Adrenal gland (tissue), 12 donors: ENCODE measurements around the gene POLD3. TPM values are rescaled to one million over a fixed set of nuclear protein-coding genes. Genes with fewer than 3 reads are reported as not detected.

ENCODE experiments used
- DNase-seq, 7 donors: peaks; one replicate each; pipeline ENCODE4 v3.0.0-alpha.2; 2019 to 2020
- H3K27ac ChIP-seq, 5 donors: fragments of 200-600 bp; sonication (generic) in 4 of 5; 1 replicate in 3 of 5; 2 replicates in 2 of 5; pipeline versions ENCODE4 v1.5.1 to v1.8.0; 2016 to 2020; ENCODE audit warnings: mild to moderate bottlenecking in 1 of 5
- H3K27me3 ChIP-seq: fragments of 200-600 bp; 2 replicates; pipeline ENCODE4 v1.8.0; 2021
- H3K36me3 ChIP-seq, 2 donors: fragments of 200-600 bp; replicated peaks in 1 of 2; 1 replicate in 1 of 2; 2 replicates in 1 of 2; pipeline versions ENCODE4 v1.5.1 to v1.8.0; 2018 to 2022
- H3K4me1 ChIP-seq, 2 donors: fragments of 200-600 bp; replicated peaks in 1 of 2; 1 replicate in 1 of 2; 2 replicates in 1 of 2; pipeline versions ENCODE4 v1.5.1 to v1.8.0; 2018 to 2021
- H3K4me3 ChIP-seq, 4 donors: fragments of 200-600 bp; sonication (generic) in 3 of 4; one replicate each; pipeline ENCODE4 v1.5.1; 2016 to 2018
- H3K9me3 ChIP-seq, 3 donors: fragments of 200-600 bp; sonication (generic) in 1 of 3; replicated peaks in 1 of 3; 1 replicate in 2 of 3; 2 replicates in 1 of 3; pipeline versions ENCODE4 v1.5.1 to v1.8.0; 2016 to 2021
- POLR2A ChIP-seq, 2 donors: fragments of 450-650 bp; IDR thresholded peaks; one replicate each; pipeline ENCODE4 v1.6.1; 2017; ENCODE audit warnings: antibody characterized with exemption in 2 of 2, mild to moderate bottlenecking in 2 of 2, moderate library complexity in 1 of 2
- WGBS, 4 donors: extraction: QIAGEN DNeasy Blood & Tissue Kit in 2 of 4; methylation state at CpG; one replicate each; pipeline versions ENCODE4 v1.1.5 to v1.1.7; 2013 to 2017; 5-methylcytosine and 5-hydroxymethylcytosine counted together
- intact Hi-C, 2 donors: fragments of 100-400 bp; cut with DNase I; formaldehyde crosslinking; loops; one replicate each; pipeline versions ENCODE4 v1.14.1 to v1.15.0; 2022 to 2023
- polyA plus RNA-seq, 3 donors: library from polyadenylated mRNA; stranded (reverse); fragments of 200-250 nt in 2 of 3; fragments of 350-450 nt in 1 of 3; fragmentation: Illumina TruSeq in 1 of 3; extraction: RNeasy Lipid Tissue Mini Kit (QIAGEN cat#74804) in 1 of 3; gene quantifications; one replicate each; pipeline ENCODE4 v1.2.3, GENCODE V29; 2013 to 2014
- total RNA-seq, 9 donors: library from RNA; depleted of rRNA in 4 of 9; stranded (reverse); fragments of >200 nt in 4 of 9; fragments of 120-200 nt in 1 of 9; fragmentation: NEBNext Ultra II Directional in 1 of 9; extraction: Animal tissue kit (Norgen Biotek cat#: 25700) in 1 of 9; gene quantifications; one replicate each; pipeline versions ENCODE4 v1.1.0 to v1.2.4, GENCODE V29; 2013 to 2023
- TF ChIP-seq, protein P1 (sequence below), 6 experiments: fragments of 450-650 bp in 4 of 6; fragments of 200-600 bp in 2 of 6; sonication (generic) in 1 of 6; IDR thresholded peaks; 1 replicate in 5 of 6; 2 replicates in 1 of 6; pipeline versions ENCODE4 v1.5.1 to v1.8.0; 2016 to 2021; ENCODE audit warnings: antibody characterized with exemption in 6 of 6, mild to moderate bottlenecking in 2 of 6, moderate library complexity in 1 of 6
- donor health status: healthy with polysubstance abuse.
- donor health status: Bipolar disorder and iron deficiency.
- donor health status: DM: yes; HTN: yes; CAD: no.
- donor health status: DM: no; HTN: no; CAD: no.
- donor health status: DM: no; HTN: no; CAD: no.
- donor health status: DM: yes; HTN: yes; CAD: no.

The POLD3 gene
- total and polyA plus RNA-seq, 12 donors = 3.5 to 14.5 (median 9.7) TPM

DNA sequence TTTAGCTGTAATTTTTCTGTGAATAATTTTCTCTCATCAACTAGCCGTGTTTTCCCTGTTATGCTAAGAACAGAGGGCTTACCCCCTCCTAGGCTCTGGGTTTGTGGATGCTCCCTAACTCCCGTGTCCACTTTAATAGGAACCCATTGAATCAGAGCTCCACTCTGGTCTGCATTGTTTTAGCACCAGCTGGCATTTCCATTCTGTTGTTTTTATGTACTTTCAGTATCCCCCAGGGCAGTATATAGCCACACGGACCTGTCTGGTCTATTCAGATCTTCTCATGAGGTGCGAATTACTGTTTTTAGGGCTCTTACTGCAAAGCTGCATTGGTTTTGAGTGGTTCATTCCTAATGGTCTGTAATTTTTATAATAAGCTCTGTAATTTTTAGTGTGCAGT, 16.0 kb downstream of the POLD3 start:
- TF ChIP-seq, protein P1, sequence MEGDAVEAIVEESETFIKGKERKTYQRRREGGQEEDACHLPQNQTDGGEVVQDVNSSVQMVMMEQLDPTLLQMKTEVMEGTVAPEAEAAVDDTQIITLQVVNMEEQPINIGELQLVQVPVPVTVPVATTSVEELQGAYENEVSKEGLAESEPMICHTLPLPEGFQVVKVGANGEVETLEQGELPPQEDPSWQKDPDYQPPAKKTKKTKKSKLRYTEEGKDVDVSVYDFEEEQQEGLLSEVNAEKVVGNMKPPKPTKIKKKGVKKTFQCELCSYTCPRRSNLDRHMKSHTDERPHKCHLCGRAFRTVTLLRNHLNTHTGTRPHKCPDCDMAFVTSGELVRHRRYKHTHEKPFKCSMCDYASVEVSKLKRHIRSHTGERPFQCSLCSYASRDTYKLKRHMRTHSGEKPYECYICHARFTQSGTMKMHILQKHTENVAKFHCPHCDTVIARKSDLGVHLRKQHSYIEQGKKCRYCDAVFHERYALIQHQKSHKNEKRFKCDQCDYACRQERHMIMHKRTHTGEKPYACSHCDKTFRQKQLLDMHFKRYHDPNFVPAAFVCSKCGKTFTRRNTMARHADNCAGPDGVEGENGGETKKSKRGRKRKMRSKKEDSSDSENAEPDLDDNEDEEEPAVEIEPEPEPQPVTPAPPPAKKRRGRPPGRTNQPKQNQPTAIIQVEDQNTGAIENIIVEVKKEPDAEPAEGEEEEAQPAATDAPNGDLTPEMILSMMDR (IDR thresholded peaks at IDR 0.05) = no peak
- TF ChIP-seq POLR2A (IDR thresholded peaks at IDR 0.05) = no peak
- no peak for DNase-seq
- peaks cover 0 to 12% of the 10 kb centered on the region in 2 donors for H3K36me3 ChIP-seq
- intact Hi-C loops = no loop called here
- H3K4me1 ChIP-seq = no peaks in the 10 kb centered on the region
- H3K9me3 ChIP-seq = no peaks in the 10 kb centered on the region
- no peaks in the 10 kb centered on the region for H3K27me3 ChIP-seq
- no peak overlapping the region for H3K4me3 ChIP-seq
- no peak overlapping the region for H3K27ac ChIP-seq
- WGBS, 4 donors = 90 to 95% (median 91%) methylated on average over 4 of the region's 4 CpGs

DNA sequence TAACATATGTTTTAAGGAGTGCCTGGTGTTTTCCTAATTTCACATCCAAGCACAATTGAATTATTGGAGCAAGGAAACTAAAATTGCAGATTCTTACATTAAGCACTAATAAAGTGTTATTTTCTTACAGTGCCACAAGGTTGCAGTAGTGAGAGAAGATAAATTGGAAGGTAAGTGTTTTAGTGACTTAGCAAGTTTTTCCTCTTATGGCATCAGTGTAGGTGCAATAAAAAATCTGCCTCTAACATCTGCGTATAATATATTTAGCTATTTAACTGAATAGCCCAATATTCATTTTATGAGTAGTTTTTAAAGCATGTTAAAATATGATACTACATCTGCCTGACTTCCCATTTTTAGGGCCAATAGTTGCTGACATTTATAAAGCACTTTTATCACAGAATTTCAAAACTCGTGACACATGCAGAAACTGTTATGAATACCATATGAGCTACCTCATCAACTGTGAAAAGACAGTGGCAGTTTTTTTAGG, 19.0 kb downstream of the POLD3 start:
- H3K36me3 ChIP-seq = peaks cover 0 to 14% of the 10 kb centered on the region in 2 donors
- peak overlapping the region in 2 of 5 donors; percentile 20 to 35 for H3K27ac ChIP-seq
- H3K9me3 ChIP-seq = no peaks in the 10 kb centered on the region
- no peak overlapping the region for H3K4me3 ChIP-seq
- TF ChIP-seq, protein P1 (IDR thresholded peaks at IDR 0.05) = peak in 5 of 6 experiments; percentile 40 to 57 (median 50)
- no peak for TF ChIP-seq POLR2A (IDR thresholded peaks at IDR 0.05)
- DNase-seq = no peak
- intact Hi-C loops = loop anchor here in 1 of 2 donors (10.0 kb wide), 1 partner anchor 123 kb away; the partner anchor contains the start of gene CHRDL2
- H3K4me1 ChIP-seq = peaks cover 0 to 6% of the 10 kb centered on the region in 2 donors
- no peaks in the 10 kb centered on the region for H3K27me3 ChIP-seq
- WGBS, 4 donors = 56 to 70% (median 62%) methylated on average over 2 of the region's 2 CpGs

DNA sequence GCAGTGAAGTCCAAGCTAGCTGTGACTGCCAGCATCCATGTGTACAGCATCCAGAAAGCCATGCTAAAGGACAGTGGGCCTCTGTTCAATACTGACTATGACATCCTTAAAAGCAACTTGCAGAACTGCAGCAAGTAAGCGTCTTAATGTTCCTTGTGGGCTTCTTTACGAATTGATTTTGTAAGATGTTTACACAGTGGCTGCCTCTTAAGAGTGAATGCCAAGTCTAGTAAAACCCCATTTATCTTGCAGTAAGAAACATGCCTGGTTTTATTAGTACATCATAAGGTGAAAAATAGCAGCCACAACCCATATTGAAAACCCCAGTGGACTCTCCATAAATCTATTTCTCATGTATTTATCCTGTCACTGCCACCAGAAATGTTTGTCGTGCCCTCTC, 20.5 kb downstream of the POLD3 start:
- WGBS, 4 donors = 83 to 93% (median 87%) methylated on average over 3 of the region's 3 CpGs
- H3K4me1 ChIP-seq = peaks cover 0 to 6% of the 10 kb centered on the region in 2 donors
- intact Hi-C loops = loop anchor here in 1 of 2 donors (10.0 kb wide), 1 partner anchor 122 kb away; the partner anchor contains the start of gene CHRDL2

DNA sequence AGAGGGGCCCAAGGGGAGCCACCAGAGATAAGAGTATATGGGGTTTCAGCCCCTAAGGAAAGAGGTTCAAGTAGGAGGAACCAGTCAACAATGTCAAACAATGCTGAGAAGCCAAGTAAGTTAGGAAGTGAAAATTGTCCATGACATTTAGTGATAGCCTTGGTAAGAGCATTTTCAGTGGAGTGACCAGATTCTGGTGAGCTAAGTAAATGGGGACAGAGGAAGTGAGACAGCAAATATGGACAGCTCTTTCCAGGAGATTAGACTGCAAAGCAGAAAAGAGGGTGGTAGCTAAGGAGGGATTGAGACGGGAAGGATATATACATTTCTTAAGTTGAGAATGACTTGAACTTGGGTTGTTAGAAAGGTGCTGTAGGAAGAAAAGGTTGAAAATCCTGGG, 22.9 kb downstream of the POLD3 start:
- H3K9me3 ChIP-seq = no peaks in the 10 kb centered on the region
- H3K4me1 ChIP-seq = peaks cover 0 to 6% of the 10 kb centered on the region in 2 donors
- no peak for DNase-seq
- intact Hi-C loops = loop anchor here in 1 of 2 donors (10.0 kb wide), 1 partner anchor 119 kb away; the partner anchor contains the start of gene CHRDL2
- WGBS, 4 donors = 80 to 83% (median 81%) methylated on average over 1 of the region's 1 CpG
- peak overlapping the region in 1 of 5 donors; percentile 28 for H3K27ac ChIP-seq
- no peak for TF ChIP-seq POLR2A (IDR thresholded peaks at IDR 0.05)
- TF ChIP-seq, protein P1 (IDR thresholded peaks at IDR 0.05) = no peak
- peaks cover 0 to 14% of the 10 kb centered on the region in 2 donors for H3K36me3 ChIP-seq
- H3K27me3 ChIP-seq = no peaks in the 10 kb centered on the region
- H3K4me3 ChIP-seq = no peak overlapping the region

More for the DNA sequence above, 20.5 kb downstream of the POLD3 start:
- no peak for TF ChIP-seq POLR2A (IDR thresholded peaks at IDR 0.05)
- TF ChIP-seq, protein P1 (IDR thresholded peaks at IDR 0.05) = no peak
- no peak overlapping the region for H3K4me3 ChIP-seq
- H3K27me3 ChIP-seq = no peaks in the 10 kb centered on the region
- H3K36me3 ChIP-seq = peaks cover 0 to 14% of the 10 kb centered on the region in 2 donors
- DNase-seq = no peak
- no peaks in the 10 kb centered on the region for H3K9me3 ChIP-seq
- no peak overlapping the region for H3K27ac ChIP-seq
